GM12878 (cell line): Measurements from ENCODE around the gene ENDOD1. TPM values are rescaled to one million over a fixed set of nuclear protein-coding genes. Genes with fewer than 3 reads are reported as not detected.

ENCODE experiments used
- ATF7 ChIP-seq: fragments of 450-650 bp; IDR thresholded peaks from 2 replicates; pipeline ENCODE4 v1.6.1; 2016; ENCODE audit warnings: low read depth, mild to moderate bottlenecking
- BACH1 ChIP-seq: fragments of 450-650 bp; IDR thresholded peaks from 2 replicates; pipeline ENCODE4 v1.6.1; 2017; ENCODE audit warnings: mild to moderate bottlenecking, borderline replicate concordance
- CEBPB ChIP-seq, 2 experiments: fragments of 150-350 bp in 1 of 2; IDR thresholded peaks; 2 replicates each; pipeline ENCODE4 v1.6.1; 2012 to 2014; ENCODE audit warnings: low read depth in 2 of 2, low read length in 2 of 2, borderline replicate concordance in 1 of 2, inconsistent platforms in 1 of 2
- CREB1 ChIP-seq: IDR thresholded peaks from 2 replicates; pipeline ENCODE4 v1.6.1; 2012; ENCODE audit warnings: low read depth, mild to moderate bottlenecking, inconsistent platforms
- EED ChIP-seq: sonication (generic); IDR thresholded peaks from 2 replicates; pipeline ENCODE4 v1.6.1; 2016; ENCODE audit warnings: antibody characterized with exemption, low read depth
- HCFC1 ChIP-seq: fragments of 150-350 bp; IDR thresholded peaks from 2 replicates; pipeline ENCODE4 v1.6.1; 2014; ENCODE audit warnings: low read length
- IRF4 ChIP-seq: IDR thresholded peaks from 2 replicates; pipeline ENCODE4 v1.6.1; 2011; ENCODE audit warnings: low read depth, low read length
- KLF5 ChIP-seq: fragments of 450-650 bp; IDR thresholded peaks from 2 replicates; pipeline ENCODE4 v1.6.1; 2014; ENCODE audit warnings: mild to moderate bottlenecking; ENCODE audit not compliant: partially characterized antibody
- MEF2B ChIP-seq: fragments of 450-650 bp; IDR thresholded peaks from 2 replicates; pipeline ENCODE4 v1.6.1; 2018; ENCODE audit warnings: mild to moderate bottlenecking, moderate library complexity; ENCODE audit not compliant: partially characterized antibody, poor library complexity, severe bottlenecking
- MLLT1 ChIP-seq: fragments of 450-650 bp; IDR thresholded peaks from 2 replicates; pipeline ENCODE4 v1.6.1; 2016; ENCODE audit warnings: mild to moderate bottlenecking
- NFYA ChIP-seq: IDR thresholded peaks from 2 replicates; pipeline ENCODE4 v1.6.1; 2011; ENCODE audit warnings: low read depth, mild to moderate bottlenecking, low read length, improper control_type of control experiment, borderline replicate concordance
- NFYB ChIP-seq: IDR thresholded peaks from 2 replicates; pipeline ENCODE4 v1.6.1; 2011; ENCODE audit warnings: low read depth, mild to moderate bottlenecking, low read length, improper control_type of control experiment, moderate library complexity; ENCODE audit not compliant: insufficient read depth
- NR2F1 ChIP-seq: fragments of 450-650 bp; conservative IDR thresholded peaks from 2 replicates; pipeline ENCODE4 v1.6.1; 2017; ENCODE audit warnings: mild to moderate bottlenecking
- POLR2AphosphoS2 ChIP-seq: IDR thresholded peaks from 2 replicates; pipeline ENCODE4 v1.6.1; 2011; ENCODE audit warnings: low read depth, mild to moderate bottlenecking, low read length, improper control_type of control experiment, moderate library complexity
- RBBP5 ChIP-seq: fragments of 200-600 bp; sonication (generic); conservative IDR thresholded peaks from 2 replicates; pipeline ENCODE4 v1.6.1; 2016
- RELB ChIP-seq: fragments of 450-650 bp; IDR thresholded peaks from 2 replicates; pipeline ENCODE4 v1.6.1; 2017; ENCODE audit warnings: low read depth, mild to moderate bottlenecking, moderate library complexity
- SMAD1 ChIP-seq: fragments of 450-650 bp; IDR thresholded peaks from 2 replicates; pipeline ENCODE4 v1.6.1; 2018; ENCODE audit warnings: mild to moderate bottlenecking, low read depth; ENCODE audit not compliant: partially characterized antibody
- SP1 ChIP-seq: IDR thresholded peaks from one replicate; pipeline ENCODE4 v1.6.1; 2011; ENCODE audit warnings: low read depth, low read length
- TBL1XR1 ChIP-seq: IDR thresholded peaks from 2 replicates; pipeline ENCODE4 v1.6.1; 2012; ENCODE audit warnings: low read depth, low read length, improper control_type of control experiment
- ZBTB4 ChIP-seq: fragments of 450-650 bp; formaldehyde crosslinking; IDR thresholded peaks from 2 replicates; pipeline ENCODE4 v1.4.0; 2022; ENCODE audit warnings: mild to moderate bottlenecking, moderate library complexity
- ZBTB40 ChIP-seq: fragments of 450-650 bp; IDR thresholded peaks from 2 replicates; pipeline ENCODE4 v1.6.1; 2016; ENCODE audit warnings: mild to moderate bottlenecking, moderate library complexity, borderline replicate concordance
- ZNF217 ChIP-seq: fragments of 450-650 bp; IDR thresholded peaks from 2 replicates; pipeline ENCODE4 v1.6.1; 2017; ENCODE audit warnings: antibody characterized with exemption, mild to moderate bottlenecking
- polyA plus RNA-seq, 11 experiments: library from polyadenylated mRNA; depleted of rRNA in 4 of 11; unstranded in 6 of 11; stranded (reverse) in 5 of 11; fragments of >200 nt; fragmentation: Nextera tagmentation in 4 of 11; fragmentation: Illumina TruSeq in 1 of 11; extraction: Ambion mirVana in 4 of 11; extraction: Trizol in 1 of 11; gene quantifications; 1 replicate in 1 of 11; 2 replicates in 10 of 11; pipeline versions ENCODE4 v1.2.1 to v1.2.3, GENCODE V29; 2011 to 2016; ENCODE audit warnings: inconsistent platforms in 2 of 11, missing spikeins in 2 of 11, low read depth in 1 of 11
- total RNA-seq, 4 experiments: library from RNA; depleted of rRNA in 3 of 4; stranded (reverse); fragments of >200 nt in 3 of 4; fragmentation: Illumina TruSeq in 1 of 4; extraction: Trizol in 1 of 4; gene quantifications; 2 replicates each; pipeline versions ENCODE4 v1.2.1 to v1.2.3, GENCODE V29; 2013 to 2021

Gene ENDOD1
- total and polyA plus RNA-seq, 10 of the 15 experiments (the other 5 are each of a cell fraction or from before 2014, with no cell fraction given), result 6.0 to 30.0 (median 12.1) TPM

GRCh38 chr11:95068549-95068948 is 21.1 kb upstream of the ENDOD1 start (continued):
- TF ChIP-seq NFYA, result peak; percentile 92
- TF ChIP-seq MEF2B, result peak; percentile 14
- no peak for TF ChIP-seq CEBPB (IDR thresholded peaks at IDR 0.05; ENCODE audit: borderline replicate concordance in 1 of 2, low read depth in 2 of 2, low read length in 2 of 2)
- 0 out of 2 replicates have a peak, but pooled peaks have one; percentile 24 for TF ChIP-seq BACH1
- TF ChIP-seq ZBTB40, result peak; percentile 53; the same call in 1 of the 2 replicates
- no peak for TF ChIP-seq TBL1XR1
- TF ChIP-seq ZBTB4 (CRISPR knock-in tag), result no peak
- TF ChIP-seq SMAD1, result peak; percentile 27
- TF ChIP-seq KLF5, result peak; percentile 63
- TF ChIP-seq SP1, result peak; percentile 83
- 0 out of 2 replicates have a peak, but pooled peaks have one; percentile 3 for TF ChIP-seq ZNF217
- TF ChIP-seq NR2F1, result 0 out of 2 replicates have a peak, but pooled peaks have one; percentile 18
- no peak for TF ChIP-seq EED
- peak; percentile 96 for TF ChIP-seq NFYB
- TF ChIP-seq MLLT1, result peak; percentile 99
- TF ChIP-seq HCFC1, result peak; percentile 56
- TF ChIP-seq ATF7, result peak; percentile 47; the same call in 1 of the 2 replicates
- TF ChIP-seq IRF4, result no peak
- TF ChIP-seq POLR2AphosphoS2, result peak; percentile 68; the same call in 1 of the 2 replicates
- TF ChIP-seq CREB1, result peak; percentile 77
- no peak for TF ChIP-seq RBBP5
- peak; percentile 84 for TF ChIP-seq RELB
